VCaP (cell line): ENCODE data around the gene SLC6A11.

ENCODE experiments used
- H3K27ac ChIP-seq: fragments of 450-650 bp; 2 replicates; pipeline ENCODE4 v1.5.1; 2017
- CTCF ChIP-seq: fragments of 450-650 bp; conservative IDR thresholded peaks from 2 replicates; pipeline ENCODE4 v1.5.1; 2017; ENCODE audit warnings: mild to moderate bottlenecking, moderate library complexity

SLC6A11 gene

GRCh38 chr3:10926256-10926810 is 110.3 kb downstream of the SLC6A11 start:
- no peak overlapping the region for H3K27ac ChIP-seq
- TF ChIP-seq CTCF: no peak

GRCh38 chr3:10926811-10927521 is 110.9 kb downstream of the SLC6A11 start:
- no peak overlapping the region for H3K27ac ChIP-seq
- no peak for TF ChIP-seq CTCF

- no peak for TF ChIP-seq CTCF
These were observed 111.5 kb downstream of the SLC6A11 start for GRCh38 chr3:10927551-10927950.

GRCh38 chr3:10928407-10928960 is 112.5 kb downstream of the SLC6A11 start:
- TF ChIP-seq CTCF: no peak
- H3K27ac ChIP-seq: no peak overlapping the region

More at GRCh38 chr3:10927551-10927950, 111.5 kb downstream of the SLC6A11 start:
- no peak overlapping the region for H3K27ac ChIP-seq

GRCh38 chr3:10928961-10929471 is 113.0 kb downstream of the SLC6A11 start:
- no peak for TF ChIP-seq CTCF

GRCh38 chr3:10929978-10930665 is 114.1 kb downstream of the SLC6A11 start:
- H3K27ac ChIP-seq: no peak overlapping the region
- TF ChIP-seq CTCF: no peak

More at GRCh38 chr3:10928961-10929471, 113.0 kb downstream of the SLC6A11 start:
- no peak overlapping the region for H3K27ac ChIP-seq

- no peak overlapping the region for H3K27ac ChIP-seq
- TF ChIP-seq CTCF: no peak
These were observed 114.6 kb downstream of the SLC6A11 start for GRCh38 chr3:10930666-10931040.
